ENCODE measurements around the gene TEPSIN.

The TEPSIN gene

DNA sequence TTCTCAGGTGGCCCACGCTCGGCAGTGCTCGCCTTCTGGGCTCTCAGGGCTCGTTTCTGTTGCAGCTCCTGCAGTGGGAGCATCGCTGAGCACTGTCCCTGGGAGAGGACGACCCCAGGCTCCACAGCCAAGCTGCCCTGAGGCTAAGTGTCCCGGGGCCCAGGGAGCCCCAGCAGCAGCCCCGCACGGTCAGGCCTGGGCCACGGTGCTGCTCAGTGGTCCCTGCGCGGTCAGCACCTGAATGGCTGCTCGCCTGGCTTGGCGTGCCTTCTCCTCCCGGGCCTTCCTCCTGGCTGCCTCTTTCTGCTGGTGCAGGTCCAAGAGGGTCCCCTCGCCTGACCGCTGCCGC is 39.4 kb downstream of the TEPSIN start:
- TF ChIP-seq EZH2phosphoT487 (conservative IDR thresholded peaks at IDR 0.05; ENCODE audit: low read length): no peak
- TF ChIP-seq, protein P1, sequence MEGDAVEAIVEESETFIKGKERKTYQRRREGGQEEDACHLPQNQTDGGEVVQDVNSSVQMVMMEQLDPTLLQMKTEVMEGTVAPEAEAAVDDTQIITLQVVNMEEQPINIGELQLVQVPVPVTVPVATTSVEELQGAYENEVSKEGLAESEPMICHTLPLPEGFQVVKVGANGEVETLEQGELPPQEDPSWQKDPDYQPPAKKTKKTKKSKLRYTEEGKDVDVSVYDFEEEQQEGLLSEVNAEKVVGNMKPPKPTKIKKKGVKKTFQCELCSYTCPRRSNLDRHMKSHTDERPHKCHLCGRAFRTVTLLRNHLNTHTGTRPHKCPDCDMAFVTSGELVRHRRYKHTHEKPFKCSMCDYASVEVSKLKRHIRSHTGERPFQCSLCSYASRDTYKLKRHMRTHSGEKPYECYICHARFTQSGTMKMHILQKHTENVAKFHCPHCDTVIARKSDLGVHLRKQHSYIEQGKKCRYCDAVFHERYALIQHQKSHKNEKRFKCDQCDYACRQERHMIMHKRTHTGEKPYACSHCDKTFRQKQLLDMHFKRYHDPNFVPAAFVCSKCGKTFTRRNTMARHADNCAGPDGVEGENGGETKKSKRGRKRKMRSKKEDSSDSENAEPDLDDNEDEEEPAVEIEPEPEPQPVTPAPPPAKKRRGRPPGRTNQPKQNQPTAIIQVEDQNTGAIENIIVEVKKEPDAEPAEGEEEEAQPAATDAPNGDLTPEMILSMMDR (IDR thresholded peaks at IDR 0.05; ENCODE audit: insufficient read depth, low read length, poor library complexity, severe bottlenecking): no peak

GRCh38 chr17:81198826-81199481 is 39.9 kb downstream of the TEPSIN start:
- no peaks in the 10 kb centered on the region for H3K9me2 ChIP-seq (replicated peaks; ENCODE audit: insufficient read depth, low read length)
- no peak overlapping the region for H3K4me2 ChIP-seq (ENCODE audit: low read depth, low read length, poor library complexity, severe bottlenecking)
- no peak overlapping the region for H3K27ac ChIP-seq (ENCODE audit: low read depth, low read length)
- H2AFZ ChIP-seq (ENCODE audit: low read depth, low read length, severe bottlenecking): no peak overlapping the region
- H3K9ac ChIP-seq (ENCODE audit: low read length): no peak overlapping the region
- H3K4me3 ChIP-seq (ENCODE audit: insufficient read depth, low read length, poor library complexity, severe bottlenecking): no peak overlapping the region
- H3K79me2 ChIP-seq (ENCODE audit: insufficient read depth, low read length): no peaks in the 10 kb centered on the region
- H4K20me1 ChIP-seq (ENCODE audit: low read depth, low read length): no peaks in the 10 kb centered on the region
- no peaks in the 10 kb centered on the region for H3K36me3 ChIP-seq (ENCODE audit: low read length)
- H3K27me3 ChIP-seq (ENCODE audit: low read length): no peaks in the 10 kb centered on the region
- TF ChIP-seq, protein P1 (IDR thresholded peaks at IDR 0.05; ENCODE audit: insufficient read depth, low read length, poor library complexity, severe bottlenecking): no peak
- TF ChIP-seq EZH2phosphoT487 (conservative IDR thresholded peaks at IDR 0.05; ENCODE audit: low read length): no peak
- H3F3A ChIP-seq (ENCODE audit: insufficient read depth): no peaks in the 10 kb centered on the region
- no peaks in the 10 kb centered on the region for H3K9me3 ChIP-seq (ENCODE audit: insufficient read depth, low read length)

More for the DNA sequence above, 39.4 kb downstream of the TEPSIN start:
- no peak overlapping the region for H3K9ac ChIP-seq (ENCODE audit: low read length)
- no peak overlapping the region for H3K4me2 ChIP-seq (ENCODE audit: low read depth, low read length, poor library complexity, severe bottlenecking)
- no peaks in the 10 kb centered on the region for H3K9me2 ChIP-seq (replicated peaks; ENCODE audit: insufficient read depth, low read length)
- H3K36me3 ChIP-seq (ENCODE audit: low read length): no peaks in the 10 kb centered on the region
- H3K4me3 ChIP-seq (ENCODE audit: insufficient read depth, low read length, poor library complexity, severe bottlenecking): no peak overlapping the region
- H3K79me2 ChIP-seq (ENCODE audit: insufficient read depth, low read length): no peaks in the 10 kb centered on the region
- H3F3A ChIP-seq (ENCODE audit: insufficient read depth): no peaks in the 10 kb centered on the region
- H2AFZ ChIP-seq (ENCODE audit: low read depth, low read length, severe bottlenecking): no peak overlapping the region
- H3K27me3 ChIP-seq (ENCODE audit: low read length): no peaks in the 10 kb centered on the region
- H4K20me1 ChIP-seq (ENCODE audit: low read depth, low read length): no peaks in the 10 kb centered on the region
- H3K27ac ChIP-seq (ENCODE audit: low read depth, low read length): no peak overlapping the region
- no peaks in the 10 kb centered on the region for H3K9me3 ChIP-seq (ENCODE audit: insufficient read depth, low read length)

GRCh38 chr17:81197831-81198490 is 40.9 kb downstream of the TEPSIN start:
- Histone ChIP-seq H3K4me2 (ENCODE audit: low read depth, low read length, poor library complexity, severe bottlenecking) (no peak overlapping the region), H3K36me3 (ENCODE audit: low read length) (no peaks in the 10 kb centered on the region), H4K20me1 (ENCODE audit: low read depth, low read length) (no peaks in the 10 kb centered on the region)

More at GRCh38 chr17:81197831-81198490, 40.9 kb downstream of the TEPSIN start:
- no peaks in the 10 kb centered on the region for H3K79me2 ChIP-seq (ENCODE audit: insufficient read depth, low read length)
- H3K9me3 ChIP-seq (ENCODE audit: insufficient read depth, low read length): no peaks in the 10 kb centered on the region
- H3K9ac ChIP-seq (ENCODE audit: low read length): no peak overlapping the region
- H2AFZ ChIP-seq (ENCODE audit: low read depth, low read length, severe bottlenecking): no peak overlapping the region
- H3K27me3 ChIP-seq (ENCODE audit: low read length): no peaks in the 10 kb centered on the region
- no peaks in the 10 kb centered on the region for H3K9me2 ChIP-seq (replicated peaks; ENCODE audit: insufficient read depth, low read length)
- H3K27ac ChIP-seq (ENCODE audit: low read depth, low read length): no peak overlapping the region
- no peak for TF ChIP-seq EZH2phosphoT487 (conservative IDR thresholded peaks at IDR 0.05; ENCODE audit: low read length)
- TF ChIP-seq, protein P1 (IDR thresholded peaks at IDR 0.05; ENCODE audit: insufficient read depth, low read length, poor library complexity, severe bottlenecking): no peak
- no peak overlapping the region for H3K4me3 ChIP-seq (ENCODE audit: insufficient read depth, low read length, poor library complexity, severe bottlenecking)
- no peaks in the 10 kb centered on the region for H3F3A ChIP-seq (ENCODE audit: insufficient read depth)
